CD14-positive monocyte (primary cell): Measurements from ENCODE around the gene WDR70. TPM values are rescaled to one million over a fixed set of nuclear protein-coding genes. Genes with fewer than 3 reads are reported as not detected.

Experiments used
- DNase-seq, 3 donors: peaks; one replicate each; pipeline ENCODE4 v3.0.0-alpha.2; 2011 to 2022
- H2AFZ ChIP-seq: 2 replicates; pipeline ENCODE4 v1.6.0; 2012; ENCODE audit warnings: mild to moderate bottlenecking, low read depth, low read length, inconsistent platforms; ENCODE audit not compliant: insufficient read depth, poor library complexity, severe bottlenecking
- H3K27ac ChIP-seq, 2 donors: 1 replicate in 1 of 2; 2 replicates in 1 of 2; pipeline ENCODE4 v1.5.1; 2012 to 2013; ENCODE audit warnings: low read length in 2 of 2, control low read depth in 1 of 2, inconsistent platforms in 1 of 2, low read depth in 1 of 2, mild to moderate bottlenecking in 1 of 2
- H3K27me3 ChIP-seq, 2 donors: one replicate each; pipeline versions ENCODE4 v1.6.0 to v1.6.1; 2011 to 2013; ENCODE audit warnings: low read length in 2 of 2; ENCODE audit not compliant: control insufficient read depth in 2 of 2, insufficient read depth in 2 of 2
- H3K36me3 ChIP-seq, 2 donors: replicated peaks in 1 of 2; 1 replicate in 1 of 2; 2 replicates in 1 of 2; pipeline versions ENCODE4 v1.5.1 to v1.6.1; 2012 to 2013; ENCODE audit warnings: low read length in 2 of 2, control low read depth in 1 of 2, inconsistent platforms in 1 of 2, mild to moderate bottlenecking in 1 of 2; ENCODE audit not compliant: insufficient read depth in 2 of 2, control insufficient read depth in 1 of 2
- H3K4me1 ChIP-seq, 2 donors: 1 replicate in 1 of 2; 2 replicates in 1 of 2; pipeline versions ENCODE4 v1.5.1 to v1.6.1; 2012 to 2013; ENCODE audit warnings: low read length in 2 of 2, control low read depth in 1 of 2, inconsistent platforms in 1 of 2, mild to moderate bottlenecking in 1 of 2, moderate library complexity in 1 of 2; ENCODE audit not compliant: insufficient read depth in 2 of 2, control insufficient read depth in 1 of 2
- H3K4me2 ChIP-seq: replicated peaks from 2 replicates; pipeline ENCODE3; 2012; ENCODE audit warnings: low read length, moderate library complexity, mild to moderate bottlenecking; ENCODE audit not compliant: poor library complexity, severe bottlenecking; ENCODE audit errors: extremely low read depth
- H3K4me3 ChIP-seq, 3 experiments: fragments of 200-600 bp in 1 of 3; sonication (generic) in 1 of 3; replicated peaks in 1 of 3; 1 replicate in 2 of 3; 2 replicates in 1 of 3; pipeline ENCODE4 v1.5.1; 2011 to 2013; ENCODE audit warnings: low read length in 3 of 3, mild to moderate bottlenecking in 3 of 3, control low read depth in 2 of 3, low read depth in 2 of 3, inconsistent platforms in 1 of 3, moderate library complexity in 1 of 3
- H3K79me2 ChIP-seq: 2 replicates; pipeline ENCODE4 v1.6.0; 2012; ENCODE audit warnings: mild to moderate bottlenecking, control low read depth, inconsistent platforms, low read length, moderate library complexity; ENCODE audit not compliant: insufficient read depth
- H3K9ac ChIP-seq: 2 replicates; pipeline ENCODE4 v1.6.0; 2017; ENCODE audit warnings: low read length, mild to moderate bottlenecking; ENCODE audit not compliant: insufficient read depth, poor library complexity, severe bottlenecking
- H3K9me3 ChIP-seq, 2 donors: replicated peaks in 1 of 2; 1 replicate in 1 of 2; 2 replicates in 1 of 2; pipeline versions ENCODE4 v1.5.1 to v1.6.1; 2012 to 2013; ENCODE audit warnings: low read length in 2 of 2, control low read depth in 1 of 2; ENCODE audit not compliant: control insufficient read depth in 1 of 2, insufficient read depth in 1 of 2
- H4K20me1 ChIP-seq: 2 replicates; pipeline ENCODE4 v1.6.0; 2012; ENCODE audit warnings: mild to moderate bottlenecking, low read length, control low read depth, moderate library complexity; ENCODE audit not compliant: insufficient read depth
- H3K27ac Mint-ChIP-seq, 7 donors: one replicate each; pipeline ENCODE4 v1.8.0; 2020; ENCODE audit warnings: mild to moderate bottlenecking in 7 of 7, mixed read lengths in 7 of 7, moderate library complexity in 6 of 7, inconsistent platforms in 2 of 7
- H3K27me3 Mint-ChIP-seq, 3 donors: one replicate each; pipeline ENCODE4 v1.8.0; 2021 to 2022; ENCODE audit warnings: low read depth in 3 of 3, mild to moderate bottlenecking in 3 of 3, mixed read lengths in 3 of 3, moderate library complexity in 3 of 3, inconsistent platforms in 1 of 3
- H3K36me3 Mint-ChIP-seq, 2 donors: one replicate each; pipeline ENCODE4 v1.8.0; 2020; ENCODE audit warnings: mixed read lengths in 2 of 2, inconsistent platforms in 1 of 2, mild to moderate bottlenecking in 1 of 2
- H3K4me1 Mint-ChIP-seq: one replicate; pipeline ENCODE4 v1.8.0; 2020; ENCODE audit warnings: mild to moderate bottlenecking, mixed read lengths
- H3K4me3 Mint-ChIP-seq, 2 donors: one replicate each; pipeline ENCODE4 v1.8.0; 2020; ENCODE audit warnings: mild to moderate bottlenecking in 2 of 2, mixed read lengths in 2 of 2, moderate library complexity in 1 of 2
- H3K9me3 Mint-ChIP-seq, 7 donors: one replicate each; pipeline ENCODE4 v1.8.0; 2020 to 2022; ENCODE audit warnings: mixed read lengths in 7 of 7, mild to moderate bottlenecking in 6 of 7, moderate library complexity in 6 of 7, inconsistent platforms in 2 of 7
- CTCF ChIP-seq: fragments of 200-600 bp; IDR thresholded peaks from one replicate; pipeline ENCODE4 v1.8.0; 2022; ENCODE audit warnings: antibody characterized with exemption, mild to moderate bottlenecking
- WGBS: methylation state at CpG from one replicate; pipeline ENCODE4 v1.1.5; 2013; ENCODE audit warnings: missing lambda C conversion rate; ENCODE audit not compliant: insufficient coverage; 5-methylcytosine and 5-hydroxymethylcytosine counted together
- intact Hi-C, 2 donors: fragments of 100-400 bp; cut with micrococcal nuclease; formaldehyde crosslinking; loops; one replicate each; pipeline versions ENCODE4 v1.15.0 to v1.15.1; 2023
- polyA plus RNA-seq, 3 donors: library from polyadenylated mRNA; depleted of rRNA in 1 of 3; unstranded in 2 of 3; stranded (reverse) in 1 of 3; fragments of 300-500 nt in 2 of 3; fragments of >200 nt in 1 of 3; fragmentation: Illumina TruSeq in 2 of 3; gene quantifications; 1 replicate in 2 of 3; 2 replicates in 1 of 3; pipeline ENCODE4 v1.2.3, GENCODE V29; 2012 to 2021

The WDR70 gene
- polyA plus RNA-seq, 3 donors, result 13.1 to 21.0 (median 19.1) TPM

- H3K4me3 ChIP-seq, result no peak overlapping the region
- no peaks in the 10 kb centered on the region for H3K27me3 ChIP-seq
- no peak for DNase-seq
- intact Hi-C loops, result no loop called here
- no peaks in the 10 kb centered on the region for H3K4me1 ChIP-seq
- H2AFZ ChIP-seq, result no peak overlapping the region
- Mint-ChIP-seq H3K9me3 (peaks cover 0 to 6% (median 0%) of the 10 kb centered on the region in 7 donors), H3K27me3 (no peaks in the 10 kb centered on the region), H3K36me3 (peaks cover 32 to 40% of the 10 kb centered on the region in 2 donors), H3K27ac (no peak overlapping the region), H3K4me1 (no peaks in the 10 kb centered on the region), H3K4me3 (no peak overlapping the region)
- H3K79me2 ChIP-seq, result no peaks in the 10 kb centered on the region
- 100% methylated on average over 2 of the region's 3 CpGs for WGBS
- no peak overlapping the region for H3K9ac ChIP-seq
- TF ChIP-seq CTCF, result no peak
- no peak overlapping the region for H3K27ac ChIP-seq
- H3K36me3 ChIP-seq, result peaks cover 0 to 25% of the 10 kb centered on the region in 2 donors
- H4K20me1 ChIP-seq, result no peaks in the 10 kb centered on the region
- H3K9me3 ChIP-seq, result no peaks in the 10 kb centered on the region
- no peak overlapping the region for H3K4me2 ChIP-seq
These were observed 127.1 kb downstream of the WDR70 start for GRCh38 chr5:37506241-37506640.

- Mint-ChIP-seq H3K27me3 (no peaks in the 10 kb centered on the region), H3K36me3 (peaks cover 29 to 42% of the 10 kb centered on the region in 2 donors), H3K4me3 (peak overlapping the region in 1 of 2 donors; percentile 6), H3K9me3 (peaks cover 0 to 6% (median 0%) of the 10 kb centered on the region in 7 donors), H3K27ac (peak overlapping the region in 1 of 7 donors; percentile 75), H3K4me1 (no peaks in the 10 kb centered on the region)
- Histone ChIP-seq H3K27ac (no peak overlapping the region), H3K36me3 (peaks cover 0 to 25% of the 10 kb centered on the region in 2 donors), H3K79me2 (no peaks in the 10 kb centered on the region), H3K27me3 (no peaks in the 10 kb centered on the region), H2AFZ (no peak overlapping the region), H3K4me3 (no peak overlapping the region), H3K9me3 (no peaks in the 10 kb centered on the region), H4K20me1 (no peaks in the 10 kb centered on the region), H3K4me2 (no peak overlapping the region), H3K4me1 (no peaks in the 10 kb centered on the region), H3K9ac (no peak overlapping the region)
- intact Hi-C loops, result no loop called here
- no peak for TF ChIP-seq CTCF
- DNase-seq, result no peak
- 100% methylated on average over 4 of the region's 5 CpGs for WGBS
These were observed 127.6 kb downstream of the WDR70 start for GRCh38 chr5:37506722-37507121.
